GM18511 (cell line): ENCODE data around the gene TMBIM1.
"Not testable (repeated sequence)": the region's sequence is repeated elsewhere in the genome, so short reads cannot be mapped to it uniquely, and the experiment has no call there.

Experiments
- ATAC-seq: cut with Tn5 transposase; IDR thresholded peaks from one replicate; pipeline ENCODE4 v1.9.1; 2021; ENCODE audit warnings: mild to moderate bottlenecking, moderate library complexity; ENCODE audit not compliant: unreplicated experiment

Gene TMBIM1

DNA sequence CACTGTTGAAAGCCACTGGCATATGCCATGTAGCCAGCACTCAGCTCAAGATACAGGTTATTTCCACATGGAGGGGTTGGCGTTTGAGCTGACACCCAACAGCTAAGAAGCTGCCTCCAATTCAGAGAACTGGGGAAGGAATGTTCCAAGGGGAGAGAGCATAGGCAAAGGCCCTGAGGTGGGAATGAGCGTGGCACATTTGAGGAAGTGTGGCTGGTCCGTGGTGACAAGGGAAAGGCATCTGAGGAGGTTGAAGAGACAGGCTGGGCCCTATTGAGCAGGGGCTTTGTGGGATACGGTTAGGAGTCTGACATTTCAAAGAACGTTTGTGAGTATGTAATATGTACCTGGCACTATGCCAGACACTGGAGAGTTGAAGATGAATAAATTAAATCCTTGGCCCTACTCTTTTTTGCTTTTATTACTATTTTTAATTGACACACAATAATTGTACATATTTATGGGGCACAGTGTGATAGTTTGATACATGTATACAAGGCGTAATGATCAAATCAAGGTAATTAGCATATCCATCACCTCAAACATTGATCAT, 27.6 kb upstream of the TMBIM1 start:
- ATAC-seq = no peak

DNA sequence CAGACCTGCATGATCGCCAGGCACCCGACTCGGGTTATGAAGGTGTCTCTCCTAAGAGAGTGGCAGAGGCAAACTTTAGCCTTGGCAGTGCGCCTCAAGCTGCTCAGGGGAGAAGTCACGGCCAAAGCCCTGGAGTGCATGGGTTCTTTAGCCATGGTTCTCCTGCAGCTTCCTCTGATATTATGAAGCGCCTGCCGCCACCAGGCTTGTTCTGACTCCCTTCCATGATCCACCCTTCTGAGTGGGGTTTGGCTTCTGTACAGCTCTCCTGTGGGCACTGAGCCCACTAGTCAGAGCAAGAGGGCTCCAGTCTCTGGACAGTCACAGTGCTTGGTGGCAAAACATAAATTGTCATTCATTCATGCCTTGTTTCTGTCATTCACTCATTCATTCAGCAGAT, 25.9 kb upstream of the TMBIM1 start:
- ATAC-seq = no peak

DNA sequence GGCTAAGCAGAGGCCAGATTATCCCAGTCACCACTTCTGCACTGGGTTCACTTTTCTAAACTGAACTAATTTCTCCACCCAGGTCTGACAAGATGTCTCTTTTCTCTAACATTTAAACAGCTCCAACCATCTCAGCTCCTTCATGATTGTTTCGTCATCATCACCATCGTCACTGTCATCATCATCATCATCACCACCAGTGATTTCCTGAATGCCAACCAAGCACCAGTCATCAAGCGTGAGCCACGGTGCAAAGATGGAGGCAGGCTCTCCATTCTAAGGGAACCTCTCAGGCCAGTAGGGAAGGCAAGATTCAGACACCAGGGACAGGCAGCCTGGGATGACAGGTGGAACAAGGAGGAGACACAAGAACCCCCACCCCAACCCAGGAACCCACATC, 25.5 kb upstream of the TMBIM1 start:
- no peak for ATAC-seq

DNA sequence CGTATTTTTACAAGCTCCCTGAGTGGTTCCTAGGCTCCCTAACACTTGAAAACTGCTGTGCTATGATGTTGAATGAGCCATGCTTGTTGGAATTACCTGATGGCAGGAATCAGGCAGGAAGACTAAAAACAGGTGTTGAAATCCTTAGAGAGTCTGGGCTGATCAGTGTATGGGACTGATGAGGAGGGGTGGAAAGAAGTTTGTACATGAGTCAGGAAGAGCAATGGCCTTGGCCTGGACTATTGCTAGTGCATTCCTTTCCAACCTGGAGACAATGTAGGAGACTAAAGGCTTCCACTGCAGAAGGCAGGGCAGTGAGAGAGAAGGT, 25.0 kb upstream of the TMBIM1 start:
- no peak for ATAC-seq

DNA sequence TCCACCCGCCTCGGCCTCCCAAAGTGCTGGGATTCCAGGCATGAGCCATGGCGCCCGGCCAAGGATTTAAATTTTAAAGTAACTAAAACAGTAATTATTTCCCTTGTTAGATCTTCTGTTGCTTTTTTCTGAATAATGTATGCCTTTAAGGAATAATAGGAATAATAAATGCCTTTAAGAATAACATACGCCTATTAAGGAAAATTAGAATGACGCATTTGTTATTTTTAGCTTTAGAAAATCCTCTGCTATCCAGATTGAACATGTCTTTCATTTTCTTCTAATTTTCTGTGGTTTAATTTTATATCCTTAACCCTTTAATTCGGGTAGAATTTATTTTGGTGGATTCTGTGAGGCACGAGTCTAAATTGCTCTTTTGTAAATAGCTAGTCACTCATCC, 23.1 kb upstream of the TMBIM1 start:
- no peak for ATAC-seq

DNA sequence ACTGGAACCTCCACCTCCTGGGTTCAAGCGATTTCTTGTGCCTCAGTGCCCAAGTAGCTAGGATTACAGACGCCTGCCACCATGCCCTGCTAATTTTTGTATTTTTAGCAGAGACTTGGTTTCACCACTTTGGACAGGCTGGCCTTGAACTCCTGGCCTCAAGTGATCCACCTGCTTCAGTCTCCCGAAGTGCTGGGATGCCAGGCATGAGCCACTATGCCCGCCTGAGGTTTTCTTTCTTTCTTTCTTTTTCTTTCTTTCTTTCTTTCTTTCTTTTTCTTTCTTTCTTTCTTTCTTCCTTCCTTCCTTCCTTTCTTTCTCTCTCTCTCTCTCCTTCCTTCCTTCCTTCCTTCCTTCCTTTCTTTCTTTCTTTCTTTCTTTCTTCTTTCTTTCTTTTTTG, 22.5 kb upstream of the TMBIM1 start:
- not testable (repeated sequence) for ATAC-seq

DNA sequence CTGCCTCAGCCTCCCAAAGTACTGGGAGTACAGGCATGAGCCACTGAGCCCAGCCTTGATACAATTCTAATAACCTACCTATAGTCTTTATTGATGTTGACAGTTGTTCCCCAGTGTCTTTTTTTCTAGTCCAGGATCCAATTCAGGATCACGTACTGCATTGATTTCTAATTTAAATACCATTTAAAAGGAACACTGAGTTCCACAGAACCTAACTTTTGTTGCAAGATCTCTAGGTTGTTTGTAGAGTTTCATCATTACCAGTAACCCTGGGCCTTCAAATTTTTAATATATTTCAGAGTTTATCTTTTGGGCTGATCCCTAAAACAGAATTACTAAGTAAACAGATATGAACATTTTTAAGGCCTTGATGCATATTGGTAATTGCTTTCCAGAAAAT, 21.1 kb upstream of the TMBIM1 start:
- no peak for ATAC-seq

DNA sequence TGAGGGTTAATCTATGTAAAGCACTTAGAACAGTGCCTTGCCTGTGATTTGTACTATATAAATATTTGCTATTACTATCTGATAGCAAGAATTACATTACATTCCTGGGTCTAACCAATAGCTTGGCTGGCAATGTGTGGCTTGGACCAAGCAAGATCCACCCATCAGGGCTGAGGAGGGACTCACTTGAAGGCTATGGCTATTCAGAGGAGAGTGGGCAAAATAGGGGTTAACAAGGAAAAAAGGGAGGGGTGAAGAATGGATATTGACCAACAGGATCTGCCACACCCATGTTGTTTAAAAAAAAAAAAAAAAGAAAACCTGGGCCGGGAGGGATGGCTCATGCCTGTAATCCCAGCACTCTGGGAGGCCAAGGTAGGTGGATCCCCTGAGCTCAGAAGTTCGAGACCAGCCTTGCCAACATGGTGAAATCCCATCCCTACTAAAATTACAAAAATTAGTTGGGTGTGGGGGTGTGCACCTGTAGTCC, 20.0 kb upstream of the TMBIM1 start:
- ATAC-seq = no peak

DNA sequence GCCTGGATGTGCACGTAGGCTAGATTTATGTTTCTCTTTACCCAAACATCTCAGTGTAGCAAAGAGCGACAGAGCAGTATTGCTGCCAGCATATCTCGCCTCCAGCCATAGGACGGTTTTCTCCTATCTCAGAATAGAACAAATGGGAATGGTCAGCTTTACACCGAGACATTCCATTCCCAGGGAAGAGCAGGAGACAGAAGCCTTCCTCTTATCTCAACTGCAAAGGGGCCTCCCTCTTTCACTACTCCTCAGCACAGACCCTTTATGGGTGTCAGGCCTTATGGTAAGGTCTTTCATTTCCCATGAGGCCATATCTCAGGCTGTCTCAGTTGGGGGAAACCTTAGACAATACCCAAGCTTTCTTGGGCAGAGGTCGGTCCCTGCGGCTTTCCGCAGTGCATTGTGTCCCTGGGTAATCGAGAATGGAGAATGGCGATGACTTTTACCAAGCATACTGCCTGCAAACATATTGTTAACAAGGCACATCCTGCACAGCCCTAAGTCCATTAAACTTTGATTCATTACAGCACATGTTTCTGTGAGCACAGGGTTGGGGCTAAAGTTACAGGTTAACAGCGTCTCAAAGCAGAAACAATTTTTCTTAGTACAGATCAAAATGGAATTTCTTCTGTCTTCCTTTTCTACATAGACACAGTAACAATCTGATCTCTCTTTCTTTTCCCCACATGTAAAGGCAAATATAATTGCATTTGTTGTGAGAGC, 19.4 kb upstream of the TMBIM1 start:
- ATAC-seq = not testable (repeated sequence)

DNA sequence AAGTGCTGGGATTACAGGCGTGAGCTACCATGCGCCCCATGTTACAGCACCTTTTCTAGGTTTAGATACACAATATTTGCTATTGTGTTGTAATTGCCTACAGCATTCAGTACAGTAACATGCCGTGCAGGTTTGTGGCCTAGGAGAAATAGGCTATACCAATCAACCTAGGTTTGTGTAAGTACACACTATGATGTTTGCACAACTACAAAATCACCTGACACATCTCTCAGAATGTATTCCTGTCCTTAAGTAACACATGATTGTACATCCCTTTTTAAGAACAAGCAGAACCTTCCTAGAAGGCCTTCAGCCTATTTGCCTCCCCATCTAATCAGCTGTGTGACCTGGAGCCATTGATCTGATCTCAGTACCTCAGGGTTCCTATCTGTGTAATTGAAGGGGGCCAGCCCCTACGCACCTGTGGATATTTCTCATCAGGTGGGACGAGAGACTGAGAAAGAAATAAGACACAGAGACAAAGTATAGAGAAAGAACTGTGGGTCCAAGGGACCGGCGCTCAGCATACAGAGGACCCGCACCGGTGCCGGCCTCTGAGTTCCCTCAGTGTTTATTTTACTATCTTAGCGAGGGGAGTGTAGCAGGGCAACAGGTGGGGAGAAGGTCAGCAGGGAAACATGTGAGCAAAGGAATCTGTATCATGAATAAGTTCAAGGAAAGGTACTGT, 18.7 kb upstream of the TMBIM1 start:
- no peak for ATAC-seq

DNA sequence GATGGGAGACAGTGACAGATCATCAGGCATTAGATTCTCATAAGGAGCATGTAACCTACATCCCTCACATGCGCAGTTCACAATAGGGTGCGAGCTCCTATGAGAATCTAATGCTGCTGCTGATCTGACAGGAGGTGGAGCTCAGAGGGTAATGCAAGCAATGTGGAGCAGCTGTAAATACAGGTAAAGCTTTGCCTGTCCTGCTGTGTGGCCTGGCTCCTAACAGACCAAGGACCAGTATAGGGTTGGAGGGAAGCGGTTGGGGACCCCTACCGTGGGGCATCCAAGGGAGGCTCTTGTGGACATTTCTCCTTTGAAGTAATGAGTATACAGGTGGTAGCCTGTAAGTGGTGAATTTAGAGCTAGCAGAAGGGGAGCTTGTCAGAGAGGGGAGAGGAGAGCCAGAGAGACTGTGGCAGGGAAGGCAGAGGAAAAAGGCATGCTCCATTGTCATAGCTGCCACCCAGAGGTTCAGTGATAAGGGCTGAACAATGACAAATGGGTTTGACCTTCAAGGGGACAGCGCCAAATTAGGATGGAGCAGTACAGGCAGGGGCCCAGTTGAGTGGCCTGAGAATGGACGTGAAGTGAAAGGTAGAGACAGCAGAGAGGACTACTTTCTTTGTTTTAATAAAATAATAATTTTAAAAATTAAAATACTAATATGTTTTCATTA, 15.2 kb upstream of the TMBIM1 start:
- ATAC-seq = no peak

DNA sequence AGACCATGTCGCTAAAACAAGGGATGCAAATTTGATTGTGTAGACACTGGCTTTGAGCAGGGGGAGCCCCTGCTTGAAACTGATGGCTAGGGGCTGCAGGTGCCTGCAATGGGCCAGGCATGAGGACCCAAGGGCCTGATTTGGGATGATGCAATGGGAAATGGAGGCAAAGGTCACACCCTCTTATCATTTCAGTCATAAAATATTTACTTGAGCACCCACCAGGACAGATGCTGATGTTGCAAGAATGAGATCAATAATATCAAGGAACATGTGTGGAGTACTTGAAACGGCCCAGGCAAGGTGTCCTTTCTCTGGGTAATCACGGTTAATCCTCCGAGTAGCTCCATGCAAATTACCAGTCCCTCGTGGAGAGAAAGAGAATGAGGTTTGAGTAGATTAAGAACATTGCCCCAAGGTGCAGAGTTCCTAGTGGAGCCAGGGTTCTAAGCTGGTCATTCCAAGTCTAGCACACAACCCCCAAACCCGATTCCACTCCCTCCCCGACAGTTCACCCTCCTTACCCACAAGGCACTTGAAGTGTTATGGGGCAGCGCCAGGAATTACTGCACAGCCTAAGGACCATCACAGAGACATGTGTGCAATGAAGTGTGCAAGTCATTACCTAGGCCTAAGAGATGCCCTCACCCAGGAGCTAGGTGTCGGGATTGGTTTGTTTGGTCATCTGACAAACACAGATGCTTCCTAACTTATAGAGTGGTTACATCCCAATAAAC, 14.0 kb upstream of the TMBIM1 start:
- no peak for ATAC-seq

DNA sequence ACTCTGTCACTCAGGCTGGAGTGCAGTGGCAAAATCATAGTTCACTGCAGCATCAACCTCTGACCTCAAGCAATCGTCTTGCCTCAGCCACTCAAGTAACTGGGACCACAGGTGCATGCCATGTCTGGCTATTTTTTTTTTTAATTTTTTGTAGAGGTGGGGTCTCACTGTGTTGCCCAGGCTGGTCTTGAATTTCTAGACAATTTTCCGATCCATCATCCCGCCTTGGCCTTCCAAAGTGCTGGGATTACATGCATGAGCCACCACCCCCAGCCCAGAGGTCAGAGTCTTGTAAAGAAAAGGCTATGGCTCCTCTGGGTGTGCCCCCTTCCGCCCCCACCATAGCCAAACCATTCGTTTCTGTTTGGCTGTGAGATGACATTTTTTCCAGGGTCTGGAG, 13.1 kb upstream of the TMBIM1 start:
- no peak for ATAC-seq

DNA sequence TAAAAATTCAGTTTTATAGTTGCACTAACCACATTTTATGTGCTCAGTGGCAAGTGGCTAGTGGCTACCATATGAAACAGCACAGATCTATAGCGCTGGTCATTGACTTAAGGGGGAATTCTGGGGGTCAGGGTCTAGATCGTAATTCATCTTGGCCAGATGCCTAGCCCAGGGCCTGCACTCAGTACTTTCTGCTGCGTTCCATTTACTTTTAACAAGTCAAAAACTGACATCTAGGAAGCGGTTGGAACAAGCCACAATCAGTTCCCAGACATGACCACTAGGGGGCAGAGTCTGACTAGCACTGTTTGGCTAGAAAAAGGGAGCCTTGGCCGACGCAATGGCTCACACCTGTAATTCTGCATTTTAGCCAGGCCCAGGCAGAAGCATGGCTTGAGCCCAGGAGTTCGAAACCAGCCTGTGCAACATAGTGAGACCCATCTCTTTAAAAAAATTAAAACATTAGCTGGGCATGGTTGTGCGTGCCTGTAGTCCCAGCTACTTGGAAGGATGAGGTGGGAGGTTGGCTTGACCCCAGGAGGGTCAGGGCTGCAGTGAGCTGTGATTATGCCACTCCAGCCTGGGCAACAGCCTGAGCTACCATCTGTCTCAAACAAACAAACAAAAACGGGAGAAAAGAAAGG, 9.0 kb upstream of the TMBIM1 start:
- ATAC-seq = peak; percentile 75

DNA sequence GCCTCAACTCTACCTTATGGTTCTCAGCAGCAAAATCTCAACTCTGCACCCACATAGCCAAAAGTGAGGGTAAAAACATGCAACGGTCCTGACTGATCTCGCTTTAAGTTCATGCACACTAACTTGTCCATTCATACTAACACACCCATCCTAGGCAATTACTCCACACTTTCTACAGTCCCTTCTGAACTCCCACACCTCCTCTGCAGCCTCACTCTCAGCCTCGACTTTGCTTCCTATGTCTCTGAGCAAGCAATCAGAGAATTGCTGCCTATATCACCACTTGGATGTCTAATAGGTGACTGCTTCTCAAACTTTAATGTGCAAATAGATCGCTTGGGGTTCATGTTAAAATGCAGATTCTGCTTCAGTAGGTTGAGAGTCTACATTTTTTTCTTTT, 7.8 kb upstream of the TMBIM1 start:
- ATAC-seq = no peak

DNA sequence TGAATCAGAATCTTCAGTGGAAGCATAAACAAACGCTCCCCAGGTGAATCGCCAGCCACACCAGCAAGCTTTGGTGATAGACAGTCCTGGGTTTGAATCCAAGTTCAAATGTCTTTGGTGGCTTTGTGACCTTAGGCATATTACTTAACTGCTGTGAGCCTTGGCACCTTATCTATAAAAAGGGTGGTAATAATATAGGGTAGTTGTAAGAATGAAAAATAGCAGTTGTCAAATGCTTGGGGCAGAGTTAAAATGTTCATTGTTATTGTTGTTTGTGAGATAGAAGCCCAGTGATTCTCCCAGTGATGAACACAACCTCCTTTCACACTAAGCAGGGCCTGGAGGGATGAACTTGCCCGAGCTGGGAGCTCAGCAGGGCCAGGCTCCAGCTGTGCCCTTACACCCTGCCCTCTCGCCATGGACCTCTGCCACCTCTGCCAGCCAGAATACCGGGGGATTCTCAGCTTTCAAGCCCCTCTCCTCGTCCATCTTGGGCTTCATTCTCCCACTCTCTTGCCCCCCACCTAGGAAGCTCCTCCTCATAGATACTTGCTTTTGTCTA, 6.1 kb upstream of the TMBIM1 start:
- no peak for ATAC-seq

DNA sequence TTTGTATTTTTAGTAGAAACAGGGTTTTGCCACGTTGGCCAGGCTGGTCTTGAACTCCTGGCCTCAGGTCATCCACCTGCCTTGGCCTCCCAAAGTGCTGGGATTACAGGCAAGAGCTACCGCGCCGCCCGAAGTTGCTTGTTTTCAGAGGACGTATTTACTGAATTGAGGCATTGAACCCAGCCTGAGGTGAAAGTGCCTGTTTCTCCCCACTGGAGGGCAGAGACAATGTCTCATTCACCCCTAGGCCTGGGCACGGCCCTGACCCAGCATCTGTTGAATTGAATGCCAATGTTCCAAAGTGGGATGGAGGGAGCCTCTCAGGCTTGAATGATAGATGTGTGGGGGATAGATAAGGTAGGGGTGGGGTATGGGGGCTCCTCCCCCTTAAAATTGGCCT, 4.5 kb upstream of the TMBIM1 start:
- no peak for ATAC-seq

DNA sequence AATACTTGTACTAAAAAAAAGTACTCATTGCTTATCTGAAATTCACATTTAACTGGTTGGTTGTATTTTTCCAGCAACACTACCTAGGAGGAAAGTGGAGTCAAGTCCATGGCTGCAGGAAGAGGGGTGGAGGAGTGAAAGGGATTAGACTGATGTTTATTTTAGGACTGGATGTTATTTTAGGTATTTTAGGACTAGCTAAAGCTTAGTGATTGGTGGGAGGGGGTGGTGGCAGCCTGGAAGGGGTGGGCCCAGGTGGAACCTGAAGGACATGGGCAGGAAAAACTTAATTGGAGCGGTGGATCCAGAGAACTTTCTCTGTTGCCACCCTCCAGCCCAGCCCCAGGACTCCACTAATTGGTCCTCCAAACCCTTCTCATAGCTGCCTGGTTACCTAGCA, 3.9 kb upstream of the TMBIM1 start:
- no peak for ATAC-seq

DNA sequence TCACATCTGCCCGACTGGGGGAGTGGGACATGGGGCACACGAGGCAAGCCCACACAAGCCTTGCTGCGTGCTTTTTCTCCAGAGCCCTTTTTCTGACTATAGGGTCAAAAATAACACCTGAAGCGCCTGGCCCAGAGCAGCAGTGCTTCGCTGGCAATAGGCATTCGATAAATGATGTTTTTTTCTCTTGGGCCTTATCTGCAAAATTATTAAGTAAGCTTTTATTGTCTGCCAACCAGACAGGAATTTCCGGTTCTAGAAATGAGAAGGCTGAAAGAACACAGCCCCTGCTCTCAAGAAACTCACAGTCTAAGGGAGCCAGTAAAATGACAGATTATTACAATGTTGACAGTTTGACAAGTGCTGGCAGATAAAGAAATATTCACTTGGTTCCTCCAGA, 2.7 kb upstream of the TMBIM1 start:
- no peak for ATAC-seq

DNA sequence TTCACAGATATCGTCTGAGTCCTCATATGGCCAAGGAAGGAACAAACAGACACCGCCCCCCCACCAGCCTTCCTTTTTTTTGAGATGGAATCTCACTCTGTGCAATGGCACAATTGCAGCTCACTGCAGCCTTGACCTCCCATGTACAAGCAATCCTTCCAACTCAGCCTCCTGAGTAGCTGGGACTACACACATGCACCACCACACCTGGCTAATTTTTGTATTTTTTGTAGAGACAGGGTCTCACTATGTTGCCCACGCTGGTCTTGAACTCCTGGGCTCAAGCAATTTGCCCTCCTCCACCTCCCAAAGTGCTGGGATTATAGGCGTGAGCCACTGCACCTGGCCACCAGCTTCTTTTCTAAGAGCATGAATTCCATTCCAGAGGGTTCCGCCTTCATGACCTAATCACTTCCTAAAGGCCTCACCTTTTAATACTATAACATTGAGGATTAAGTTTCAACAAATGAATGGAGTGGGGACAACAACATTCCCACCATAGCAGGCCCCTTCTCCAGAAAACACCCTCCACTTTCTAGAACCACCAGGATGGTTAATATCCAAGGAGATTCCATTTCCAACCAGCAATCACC, 2.2 kb upstream of the TMBIM1 start:
- no peak for ATAC-seq
